Measurements from ENCODE around the gene SLC10A3. TPM values are rescaled to one million over a fixed set of nuclear protein-coding genes. Genes with fewer than 3 reads are reported as not detected.
"Not testable (repeated sequence)": the region's sequence is repeated elsewhere in the genome, so short reads cannot be mapped to it uniquely, and the experiment has no call there.

SLC10A3 gene
- total RNA-seq, 1 experiment from 2014 or later, result 17.0 TPM

GRCh38 chrX:154501423-154501822 is 11.0 kb upstream of the SLC10A3 start:
- not testable (repeated sequence) for H3K36me3 ChIP-seq (replicated peaks; ENCODE audit: control insufficient read depth, insufficient read depth, low read length); DNase-seq; H3K4me3 ChIP-seq (ENCODE audit: insufficient read depth, low read depth, low read length); H3K27me3 ChIP-seq (ENCODE audit: control insufficient read depth, insufficient read depth, low read length)

- not testable (repeated sequence) for H3K36me3 ChIP-seq (replicated peaks; ENCODE audit: control insufficient read depth, insufficient read depth, low read length); H3K27me3 ChIP-seq (ENCODE audit: control insufficient read depth, insufficient read depth, low read length); DNase-seq; H3K4me3 ChIP-seq (ENCODE audit: insufficient read depth, low read depth, low read length)
Measured at GRCh38 chrX:154496591-154497137, 6.2 kb upstream of the SLC10A3 start.

- Histone ChIP-seq H3K27me3 (ENCODE audit: control insufficient read depth, insufficient read depth, low read length) (no peaks in the 10 kb centered on the region), H3K36me3 (replicated peaks; ENCODE audit: control insufficient read depth, insufficient read depth, low read length) (no peaks in the 10 kb centered on the region), H3K4me3 (ENCODE audit: insufficient read depth, low read depth, low read length) (no peak overlapping the region)
- no peak for DNase-seq
Measured at GRCh38 chrX:154495472-154495922, 5.1 kb upstream of the SLC10A3 start.

- DNase-seq, result no peak
- no peak overlapping the region for H3K4me3 ChIP-seq (ENCODE audit: insufficient read depth, low read depth, low read length)
- no peaks in the 10 kb centered on the region for H3K36me3 ChIP-seq (replicated peaks; ENCODE audit: control insufficient read depth, insufficient read depth, low read length)
- no peaks in the 10 kb centered on the region for H3K27me3 ChIP-seq (ENCODE audit: control insufficient read depth, insufficient read depth, low read length)
Measured at GRCh38 chrX:154494715-154495114, 4.3 kb upstream of the SLC10A3 start.

GRCh38 chrX:154490021-154490413 is 412 bp downstream of the SLC10A3 start:
- H3K36me3 ChIP-seq (replicated peaks; ENCODE audit: control insufficient read depth, insufficient read depth, low read length), result 0 out of 2 replicates have a peak, but pooled peaks cover 1% of the 10 kb centered on the region
- H3K27me3 ChIP-seq (ENCODE audit: control insufficient read depth, insufficient read depth, low read length), result no peaks in the 10 kb centered on the region
- peak; percentile 61 for DNase-seq
- H3K4me3 ChIP-seq (ENCODE audit: insufficient read depth, low read depth, low read length), result peak overlapping the region; percentile 45

GRCh38 chrX:154489182-154489581 is 1.2 kb downstream of the SLC10A3 start:
- Histone ChIP-seq H3K36me3 (replicated peaks; ENCODE audit: control insufficient read depth, insufficient read depth, low read length) (peaks cover 2% of the 10 kb centered on the region; the same call in 1 of the 2 replicates), H3K4me3 (ENCODE audit: insufficient read depth, low read depth, low read length) (no peak overlapping the region), H3K27me3 (ENCODE audit: control insufficient read depth, insufficient read depth, low read length) (no peaks in the 10 kb centered on the region)
- DNase-seq, result no peak

GRCh38 chrX:154488336-154489075 is 1.9 kb downstream of the SLC10A3 start:
- Histone ChIP-seq H3K4me3 (ENCODE audit: insufficient read depth, low read depth, low read length) (no peak overlapping the region), H3K27me3 (ENCODE audit: control insufficient read depth, insufficient read depth, low read length) (no peaks in the 10 kb centered on the region), H3K36me3 (replicated peaks; ENCODE audit: control insufficient read depth, insufficient read depth, low read length) (peaks cover 2% of the 10 kb centered on the region; the same call in 1 of the 2 replicates)
- peak; percentile 29 for DNase-seq

- no peak overlapping the region for H3K4me3 ChIP-seq (ENCODE audit: insufficient read depth, low read depth, low read length)
- H3K36me3 ChIP-seq (replicated peaks; ENCODE audit: control insufficient read depth, insufficient read depth, low read length), result peaks cover 2% of the 10 kb centered on the region; the same call in 1 of the 2 replicates
- H3K27me3 ChIP-seq (ENCODE audit: control insufficient read depth, insufficient read depth, low read length), result no peaks in the 10 kb centered on the region
- peak; percentile 30 for DNase-seq
Measured at GRCh38 chrX:154487518-154488290, 2.7 kb downstream of the SLC10A3 start.

- H3K27me3 ChIP-seq (ENCODE audit: control insufficient read depth, insufficient read depth, low read length), result no peaks in the 10 kb centered on the region
- H3K36me3 ChIP-seq (replicated peaks; ENCODE audit: control insufficient read depth, insufficient read depth, low read length), result peaks cover 2% of the 10 kb centered on the region; the same call in 1 of the 2 replicates
- DNase-seq, result peak; percentile 93
- H3K4me3 ChIP-seq (ENCODE audit: insufficient read depth, low read depth, low read length), result peak within 1 kb of the TSS; percentile 66
Measured at GRCh38 chrX:154486396-154487207, 3.8 kb downstream of the SLC10A3 start, which contains the start of gene UBL4A. Gene UBL4A (minus strand): TSS chrX:154486615. CDS start chrX:154486584, 31 bp downstream.

- peak overlapping the region; percentile 66 for H3K4me3 ChIP-seq (ENCODE audit: insufficient read depth, low read depth, low read length)
- H3K36me3 ChIP-seq (replicated peaks; ENCODE audit: control insufficient read depth, insufficient read depth, low read length), result peaks cover 2% of the 10 kb centered on the region; the same call in 1 of the 2 replicates
- no peaks in the 10 kb centered on the region for H3K27me3 ChIP-seq (ENCODE audit: control insufficient read depth, insufficient read depth, low read length)
- DNase-seq, result peak; percentile 74
Measured at GRCh38 chrX:154486052-154486395, 4.4 kb downstream of the SLC10A3 start.

- no peak for DNase-seq
- Histone ChIP-seq H3K4me3 (ENCODE audit: insufficient read depth, low read depth, low read length) (peak overlapping the region; percentile 66), H3K36me3 (replicated peaks; ENCODE audit: control insufficient read depth, insufficient read depth, low read length) (peaks cover 2% of the 10 kb centered on the region; the same call in 1 of the 2 replicates), H3K27me3 (ENCODE audit: control insufficient read depth, insufficient read depth, low read length) (no peaks in the 10 kb centered on the region)
Measured at GRCh38 chrX:154485150-154486051, 5.0 kb downstream of the SLC10A3 start.

- no peaks in the 10 kb centered on the region for H3K27me3 ChIP-seq (ENCODE audit: control insufficient read depth, insufficient read depth, low read length)
- peaks cover 2% of the 10 kb centered on the region; the same call in 1 of the 2 replicates for H3K36me3 ChIP-seq (replicated peaks; ENCODE audit: control insufficient read depth, insufficient read depth, low read length)
- no peak for DNase-seq
- no peak overlapping the region for H3K4me3 ChIP-seq (ENCODE audit: insufficient read depth, low read depth, low read length)
Measured at GRCh38 chrX:154484255-154485149, 5.9 kb downstream of the SLC10A3 start.

All from H7 (cell line).